SHP77 treated with DMSO at 0.1 percent for 48 hours (cell line): ENCODE measurements around the gene TAC3.
"Not testable (repeated sequence)": the region's sequence is repeated elsewhere in the genome, so short reads cannot be mapped to it uniquely, and the experiment has no call there.

Experiments
- DNase-seq: peaks from one replicate; lab custom pipeline; 2025; lab: John Stamatoyannopoulos, UW

The TAC3 gene

GRCh38 chr12:56982578-56983236 lies 33.6 kb downstream of the TAC3 start:
- not testable (repeated sequence) for DNase-seq

- no peak for DNase-seq
These were observed 35.3 kb downstream of the TAC3 start for GRCh38 chr12:56980941-56981530.

GRCh38 chr12:56980268-56980667 lies 36.1 kb downstream of the TAC3 start:
- DNase-seq, result no peak

- DNase-seq, result no peak
These were observed 36.7 kb downstream of the TAC3 start for GRCh38 chr12:56979628-56980027.

- no peak for DNase-seq
These were observed 37.8 kb downstream of the TAC3 start for GRCh38 chr12:56978397-56979138.

- DNase-seq, result not testable (repeated sequence)
These were observed 39.0 kb downstream of the TAC3 start for GRCh38 chr12:56977361-56977760.

GRCh38 chr12:56974224-56974623 lies 42.1 kb downstream of the TAC3 start:
- not testable (repeated sequence) for DNase-seq

GRCh38 chr12:56968910-56969309 lies 47.4 kb downstream of the TAC3 start:
- DNase-seq, result not testable (repeated sequence)

- DNase-seq, result peak; percentile 19
These were observed 50.2 kb downstream of the TAC3 start for GRCh38 chr12:56965997-56966642.

- not testable (repeated sequence) for DNase-seq
These were observed 51.2 kb downstream of the TAC3 start for GRCh38 chr12:56965124-56965523.

GRCh38 chr12:56963557-56963956 lies 52.8 kb downstream of the TAC3 start:
- not testable (repeated sequence) for DNase-seq

- not testable (repeated sequence) for DNase-seq
These were observed 54.1 kb downstream of the TAC3 start for GRCh38 chr12:56962247-56962646.
